ENCODE measurements around the gene RDH14. TPM values are rescaled to one million over a fixed set of nuclear protein-coding genes. Genes with fewer than 3 reads are reported as not detected.
A peak's percentile ranks its signal among the peaks of the same experiment; 100 is the strongest.

RDH14 gene
- total and polyA plus RNA-seq, 2 experiments from 2014 or later: 64.5 to 65.6 TPM

- DNase-seq (ENCODE audit: low read depth in 1 of 2, low spot score in 1 of 2): no peak
- Histone ChIP-seq H3K36me3 (no peaks in the 10 kb centered on the region), H3K9me3 (ENCODE audit: low read depth) (no peaks in the 10 kb centered on the region), H3K27me3 (no peaks in the 10 kb centered on the region), H3K4me1 (ENCODE audit: low read depth) (peaks cover 9% of the 10 kb centered on the region), H3K4me3 (no peak overlapping the region), H3K27ac (no peak overlapping the region)
- TF ChIP-seq, protein P1, sequence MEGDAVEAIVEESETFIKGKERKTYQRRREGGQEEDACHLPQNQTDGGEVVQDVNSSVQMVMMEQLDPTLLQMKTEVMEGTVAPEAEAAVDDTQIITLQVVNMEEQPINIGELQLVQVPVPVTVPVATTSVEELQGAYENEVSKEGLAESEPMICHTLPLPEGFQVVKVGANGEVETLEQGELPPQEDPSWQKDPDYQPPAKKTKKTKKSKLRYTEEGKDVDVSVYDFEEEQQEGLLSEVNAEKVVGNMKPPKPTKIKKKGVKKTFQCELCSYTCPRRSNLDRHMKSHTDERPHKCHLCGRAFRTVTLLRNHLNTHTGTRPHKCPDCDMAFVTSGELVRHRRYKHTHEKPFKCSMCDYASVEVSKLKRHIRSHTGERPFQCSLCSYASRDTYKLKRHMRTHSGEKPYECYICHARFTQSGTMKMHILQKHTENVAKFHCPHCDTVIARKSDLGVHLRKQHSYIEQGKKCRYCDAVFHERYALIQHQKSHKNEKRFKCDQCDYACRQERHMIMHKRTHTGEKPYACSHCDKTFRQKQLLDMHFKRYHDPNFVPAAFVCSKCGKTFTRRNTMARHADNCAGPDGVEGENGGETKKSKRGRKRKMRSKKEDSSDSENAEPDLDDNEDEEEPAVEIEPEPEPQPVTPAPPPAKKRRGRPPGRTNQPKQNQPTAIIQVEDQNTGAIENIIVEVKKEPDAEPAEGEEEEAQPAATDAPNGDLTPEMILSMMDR (IDR thresholded peaks at IDR 0.05; ENCODE audit: low read depth, low read length): no peak
These were observed 41.8 kb upstream of the RDH14 start for GRCh38 chr2:18602298-18602697.

DNA sequence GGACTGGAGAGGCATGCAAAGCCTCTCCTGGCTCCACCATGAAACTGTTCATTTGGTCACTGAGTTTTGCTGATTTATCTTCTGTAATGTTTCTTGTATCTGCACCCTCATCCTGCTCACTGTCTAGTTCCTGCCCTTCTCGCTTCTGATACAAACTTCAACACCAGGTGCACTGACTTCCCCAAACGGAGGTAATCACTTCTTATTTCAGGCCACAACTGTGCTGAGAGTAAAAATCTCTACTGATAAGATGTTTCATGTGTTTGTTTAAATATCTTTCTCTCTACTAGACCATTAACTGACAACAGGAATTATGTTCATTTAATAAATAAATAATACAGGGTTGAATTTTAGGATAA, 39.8 kb upstream of the RDH14 start:
- Histone ChIP-seq H3K4me3 (no peak overlapping the region), H3K27me3 (no peaks in the 10 kb centered on the region), H3K27ac (no peak overlapping the region), H3K36me3 (no peaks in the 10 kb centered on the region), H3K9me3 (ENCODE audit: low read depth) (no peaks in the 10 kb centered on the region), H3K4me1 (ENCODE audit: low read depth) (no peaks in the 10 kb centered on the region)
- no peak for DNase-seq (ENCODE audit: low read depth in 1 of 2, low spot score in 1 of 2)
- TF ChIP-seq, protein P1 (IDR thresholded peaks at IDR 0.05; ENCODE audit: low read depth, low read length): no peak

DNA sequence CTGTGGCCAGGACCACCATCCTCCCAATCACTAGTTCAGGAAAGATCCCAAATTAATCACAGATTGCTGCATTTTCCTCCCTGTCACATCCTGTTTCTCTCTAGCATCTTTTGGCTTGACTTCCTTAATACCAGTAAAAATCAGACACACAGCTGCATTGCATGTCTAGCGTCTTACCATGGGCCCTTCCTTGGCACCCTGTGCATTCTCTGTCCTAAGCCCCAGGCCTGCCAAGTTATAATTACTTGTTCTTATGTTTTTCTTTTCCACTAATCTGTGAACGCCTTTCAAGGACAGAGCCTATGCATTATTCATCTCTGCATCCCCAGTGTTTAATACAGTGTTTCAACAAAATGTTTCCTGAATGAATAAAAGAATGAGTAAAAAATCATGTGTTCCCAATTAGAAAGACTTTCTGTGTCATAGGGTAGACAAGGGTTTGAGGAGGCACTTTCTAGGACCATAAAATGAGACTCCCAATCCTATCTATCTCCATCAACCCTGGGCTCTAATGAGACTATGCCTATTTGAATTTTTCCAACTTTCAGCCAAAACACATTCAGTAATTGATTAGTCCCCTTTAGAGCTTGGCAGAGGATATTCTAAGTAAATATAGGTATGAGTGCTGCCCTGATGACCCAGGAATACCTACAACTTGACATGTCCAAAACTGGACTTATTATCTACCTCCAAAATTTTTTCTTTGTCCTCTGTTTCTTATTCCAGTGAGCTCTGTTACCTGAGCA, 39.2 kb upstream of the RDH14 start:
- no peak overlapping the region for H3K4me3 ChIP-seq
- DNase-seq (ENCODE audit: low read depth in 1 of 2, low spot score in 1 of 2): peak in 1 of 2 donors; percentile 59
- no peak overlapping the region for H3K27ac ChIP-seq
- TF ChIP-seq, protein P1 (IDR thresholded peaks at IDR 0.05; ENCODE audit: low read depth, low read length): no peak
- H3K36me3 ChIP-seq: no peaks in the 10 kb centered on the region
- H3K9me3 ChIP-seq (ENCODE audit: low read depth): no peaks in the 10 kb centered on the region
- no peaks in the 10 kb centered on the region for H3K27me3 ChIP-seq
- no peaks in the 10 kb centered on the region for H3K4me1 ChIP-seq (ENCODE audit: low read depth)

DNA sequence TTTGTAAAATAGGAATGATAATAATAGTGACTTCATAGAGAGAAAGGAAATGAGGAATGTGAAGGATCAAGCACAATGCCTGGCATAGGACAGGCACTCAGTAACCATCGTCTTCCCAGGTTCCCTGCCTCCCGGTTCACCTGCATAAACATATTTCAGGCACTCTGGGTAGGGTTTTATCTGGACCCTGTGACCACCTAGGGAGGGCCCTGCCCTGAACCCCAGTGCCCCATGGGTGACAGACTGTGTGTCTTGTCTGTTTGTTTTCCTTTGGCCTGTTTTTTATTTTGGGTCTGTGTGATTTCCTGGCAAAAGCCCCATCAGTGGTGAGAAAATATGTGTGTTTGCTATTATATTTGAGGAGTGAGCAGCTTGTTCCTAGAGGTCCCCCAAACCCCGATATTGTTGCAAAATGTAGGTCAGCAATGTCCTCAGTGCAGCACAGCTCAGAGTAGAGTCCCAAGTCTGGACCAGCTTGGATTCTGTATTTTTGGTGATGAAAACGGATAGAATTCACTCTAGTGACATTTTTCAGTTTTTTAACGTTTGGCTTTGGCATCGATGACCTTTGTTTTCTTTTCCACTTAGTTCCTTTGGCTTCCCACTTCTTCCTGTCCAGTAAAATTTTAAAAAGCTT, 38.5 kb upstream of the RDH14 start:
- H3K9me3 ChIP-seq (ENCODE audit: low read depth): no peaks in the 10 kb centered on the region
- no peaks in the 10 kb centered on the region for H3K36me3 ChIP-seq
- TF ChIP-seq, protein P1 (IDR thresholded peaks at IDR 0.05; ENCODE audit: low read depth, low read length): no peak
- H3K4me3 ChIP-seq: no peak overlapping the region
- H3K4me1 ChIP-seq (ENCODE audit: low read depth): no peaks in the 10 kb centered on the region
- H3K27me3 ChIP-seq: no peaks in the 10 kb centered on the region
- no peak for DNase-seq (ENCODE audit: low read depth in 1 of 2, low spot score in 1 of 2)
- H3K27ac ChIP-seq: no peak overlapping the region

GRCh38 chr2:18597618-18598017, 37.2 kb upstream of the RDH14 start:
- Histone ChIP-seq H3K27me3 (no peaks in the 10 kb centered on the region), H3K4me1 (ENCODE audit: low read depth) (no peaks in the 10 kb centered on the region), H3K36me3 (no peaks in the 10 kb centered on the region), H3K9me3 (ENCODE audit: low read depth) (no peaks in the 10 kb centered on the region), H3K4me3 (no peak overlapping the region), H3K27ac (no peak overlapping the region)
- TF ChIP-seq, protein P1 (IDR thresholded peaks at IDR 0.05; ENCODE audit: low read depth, low read length): no peak
- DNase-seq (ENCODE audit: low read depth in 1 of 2, low spot score in 1 of 2): no peak

All from cardiac muscle cell (in vitro differentiated cells and primary cell).